Loucy (cell line): ENCODE data around the gene KRT3.

Source experiments
- CTCF ChIP-seq: fragments of 200-600 bp; sonication (generic); conservative IDR thresholded peaks from 2 replicates; pipeline ENCODE4 v1.5.1; 2014; ENCODE audit warnings: mild to moderate bottlenecking, antibody characterized with exemption, low read length
- EZH2phosphoT487 ChIP-seq: fragments of 200-600 bp; IDR thresholded peaks from 2 replicates; pipeline ENCODE4 v1.6.1; 2018; ENCODE audit warnings: antibody characterized with exemption, mild to moderate bottlenecking, moderate library complexity, borderline replicate concordance

- TF ChIP-seq CTCF, result no peak
- TF ChIP-seq EZH2phosphoT487, result no peak
Observed at GRCh38 chr12:52824741-52825410, 29.0 kb upstream of the KRT3 start.
